Ectodermal cell (in vitro differentiated cells): Measurements from ENCODE around the gene OR13C9. TPM values are rescaled to one million over a fixed set of nuclear protein-coding genes. Genes with fewer than 3 reads are reported as not detected.
"Not testable (repeated sequence)": the region's sequence is repeated elsewhere in the genome, so short reads cannot be mapped to it uniquely, and the experiment has no call there.

Experiments used
- H3K27ac ChIP-seq: 2 replicates; pipeline ENCODE4 v1.7.0; 2013; ENCODE audit warnings: mild to moderate bottlenecking, low read depth, low read length; ENCODE audit not compliant: insufficient read depth, poor library complexity, severe bottlenecking
- H3K27me3 ChIP-seq: 2 replicates; pipeline ENCODE4 v1.7.0; 2013; ENCODE audit warnings: mild to moderate bottlenecking, low read length; ENCODE audit not compliant: insufficient read depth, control insufficient read depth, poor library complexity, severe bottlenecking
- H3K36me3 ChIP-seq: one replicate; pipeline ENCODE4 v1.7.0; 2013; ENCODE audit warnings: low read length; ENCODE audit not compliant: control insufficient read depth, insufficient read depth
- H3K4me1 ChIP-seq: one replicate; pipeline ENCODE4 v1.7.0; 2013; ENCODE audit warnings: low read length; ENCODE audit not compliant: control insufficient read depth, insufficient read depth
- H3K4me3 ChIP-seq: 2 replicates; pipeline ENCODE4 v1.7.0; 2013; ENCODE audit warnings: low read depth, low read length, control low read depth; ENCODE audit not compliant: insufficient read depth
- H3K9me3 ChIP-seq: 2 replicates; pipeline ENCODE4 v1.7.0; 2013; ENCODE audit warnings: mild to moderate bottlenecking, low read length, moderate library complexity; ENCODE audit not compliant: control insufficient read depth
- WGBS, 2 experiments: methylation state at CpG; one replicate each; pipeline ENCODE4 v1.1.7; 2013; ENCODE audit warnings: missing lambda C conversion rate in 2 of 2; 5-methylcytosine and 5-hydroxymethylcytosine counted together
- polyA plus RNA-seq, 4 experiments: library from polyadenylated mRNA; stranded (reverse); fragments of 50-300 nt; gene quantifications; one replicate each; pipeline ENCODE4 v1.2.3, GENCODE V29; 2013

Gene OR13C9
- polyA plus RNA-seq (2013, experiment 1 of 4) = not detected
- not detected for polyA plus RNA-seq (2013, experiment 2 of 4)
- polyA plus RNA-seq (2013, experiment 3 of 4) = not detected
- not detected for polyA plus RNA-seq (2013, experiment 4 of 4)

GRCh38 chr9:104618104-104618503, at the start of gene OR13C9:
Gene OR13C9 (minus strand): TSS chr9:104618204. CDS start chr9:104618204, 0 bp downstream.
- H3K27ac ChIP-seq = no peak within 1 kb of the TSS
- no peaks in the 10 kb centered on the region for H3K9me3 ChIP-seq
- H3K36me3 ChIP-seq = no peaks in the 10 kb centered on the region
- 86 to 90% methylated on average over 2 of the region's 2 CpGs for WGBS, 2 experiments
- no peak within 1 kb of the TSS for H3K4me3 ChIP-seq
- H3K27me3 ChIP-seq = no peaks in the 10 kb centered on the region
- no peaks in the 10 kb centered on the region for H3K4me1 ChIP-seq

GRCh38 chr9:104658496-104659195, 40.6 kb upstream of the OR13C9 start:
- WGBS, 2 experiments = 70% methylated on average over 2 of the region's 2 CpGs; no CpG with 5 or more reads in 1 of the 2 experiments
- no peaks in the 10 kb centered on the region for H3K27me3 ChIP-seq
- no peaks in the 10 kb centered on the region for H3K4me1 ChIP-seq
- no peak overlapping the region for H3K27ac ChIP-seq
- no peaks in the 10 kb centered on the region for H3K9me3 ChIP-seq
- no peak overlapping the region for H3K4me3 ChIP-seq
- H3K36me3 ChIP-seq = no peaks in the 10 kb centered on the region

- peaks cover 3% of the 10 kb centered on the region for H3K9me3 ChIP-seq
- no peaks in the 10 kb centered on the region for H3K27me3 ChIP-seq
- H3K4me3 ChIP-seq = no peak overlapping the region
- H3K36me3 ChIP-seq = no peaks in the 10 kb centered on the region
- H3K27ac ChIP-seq = no peak overlapping the region
- H3K4me1 ChIP-seq = no peaks in the 10 kb centered on the region
Observed at GRCh38 chr9:104635456-104635855, 17.5 kb upstream of the OR13C9 start.

GRCh38 chr9:104633976-104634520, 16.0 kb upstream of the OR13C9 start:
- Histone ChIP-seq H3K27ac (no peak overlapping the region), H3K4me1 (no peaks in the 10 kb centered on the region), H3K9me3 (no peaks in the 10 kb centered on the region), H3K27me3 (no peaks in the 10 kb centered on the region), H3K4me3 (no peak overlapping the region), H3K36me3 (no peaks in the 10 kb centered on the region)
- WGBS, 2 experiments = 94 to 95% methylated on average over 30 of the region's 30 CpGs

- not testable (repeated sequence) for H3K27ac ChIP-seq, H3K4me3 ChIP-seq, H3K9me3 ChIP-seq, H3K4me1 ChIP-seq, H3K27me3 ChIP-seq, H3K36me3 ChIP-seq
Observed at GRCh38 chr9:104625964-104626363, 8.0 kb upstream of the OR13C9 start.

- no peaks in the 10 kb centered on the region for H3K9me3 ChIP-seq
- H3K4me1 ChIP-seq = no peaks in the 10 kb centered on the region
- H3K27me3 ChIP-seq = no peaks in the 10 kb centered on the region
- no peak overlapping the region for H3K27ac ChIP-seq
- H3K4me3 ChIP-seq = no peak overlapping the region
- H3K36me3 ChIP-seq = no peaks in the 10 kb centered on the region
Observed at GRCh38 chr9:104617418-104617817, 586 bp downstream of the OR13C9 start.

GRCh38 chr9:104611213-104611612, 6.8 kb downstream of the OR13C9 start:
- no peak overlapping the region for H3K4me3 ChIP-seq
- no peaks in the 10 kb centered on the region for H3K36me3 ChIP-seq
- H3K27me3 ChIP-seq = no peaks in the 10 kb centered on the region
- no peaks in the 10 kb centered on the region for H3K4me1 ChIP-seq
- no peaks in the 10 kb centered on the region for H3K9me3 ChIP-seq
- WGBS, 2 experiments = 79 to 94% methylated on average over 2 of the region's 2 CpGs
- no peak overlapping the region for H3K27ac ChIP-seq

GRCh38 chr9:104608336-104608735, 9.7 kb downstream of the OR13C9 start:
- no peaks in the 10 kb centered on the region for H3K36me3 ChIP-seq
- H3K4me3 ChIP-seq = no peak overlapping the region
- no peaks in the 10 kb centered on the region for H3K27me3 ChIP-seq
- 50 to 60% methylated on average over 1 of the region's 1 CpG for WGBS, 2 experiments
- H3K9me3 ChIP-seq = no peaks in the 10 kb centered on the region
- no peak overlapping the region for H3K27ac ChIP-seq
- H3K4me1 ChIP-seq = no peaks in the 10 kb centered on the region

- Histone ChIP-seq H3K4me3 (no peak overlapping the region), H3K9me3 (no peaks in the 10 kb centered on the region), H3K27me3 (no peaks in the 10 kb centered on the region), H3K36me3 (no peaks in the 10 kb centered on the region), H3K27ac (no peak overlapping the region), H3K4me1 (no peaks in the 10 kb centered on the region)
- 86 to 94% methylated on average over 2 of the region's 2 CpGs for WGBS, 2 experiments
Observed at GRCh38 chr9:104606152-104606551, 11.9 kb downstream of the OR13C9 start.

- H3K27me3 ChIP-seq, H3K4me3 ChIP-seq, H3K9me3 ChIP-seq, H3K27ac ChIP-seq, H3K36me3 ChIP-seq, H3K4me1 ChIP-seq: not testable (repeated sequence)
- WGBS, 2 experiments = no CpG with 5 or more reads among the region's 1 CpG
Observed at GRCh38 chr9:104605527-104605926, 12.5 kb downstream of the OR13C9 start, which contains the start of gene OR13C2. Gene OR13C2 (minus strand): TSS chr9:104605627. CDS start chr9:104605627, 0 bp downstream.
